K562 (cell line): Measurements from ENCODE around the gene STAM2. TPM values are rescaled to one million over a fixed set of nuclear protein-coding genes. Genes with fewer than 3 reads are reported as not detected.

Source experiments
- ATAC-seq: fragments of 200-7000 bp; cut with Tn5 transposase; 3 replicates; pipeline ENCODE4 v1.9.1; 2020; ENCODE audit warnings: moderate library complexity
- BruUV-seq: library from RNA; stranded (reverse); fragments of 400-500 nt; replicated peaks from 2 replicates; lab custom pipeline; 2021; lab: Mats Ljungman, UMichigan
- CTCF ChIA-PET: fragments of 300-600 bp; formaldehyde crosslinking; extraction: SDS; loops from one replicate; lab custom pipeline; 2021; ENCODE audit warnings: low intra/inter-chr PET ratio; lab: Yijun Ruan, JAX
- POLR2A ChIA-PET: fragments of 300-600, 350-650 bp; sonication (Branson Sonifier 250); formaldehyde crosslinking; extraction: SDS; loops from one replicate; lab custom pipeline; 2021; ENCODE audit warnings: antibody characterized with exemption, inconsistent platforms; lab: Yijun Ruan, JAX
- DNase-seq, 4 experiments: peaks; one replicate each; pipeline versions ENCODE4 v3.0.0 to v3.0.0-alpha.2; 2011 to 2018; ENCODE audit warnings: low spot score in 3 of 4, mixed read lengths in 3 of 4; ENCODE audit errors: extremely low read depth in 1 of 4
- FAIRE-seq: peaks from 2 replicates; lab custom pipeline; 2011; peaks lifted over from hg19 to GRCh38; lab: Jason Lieb, UNC
- H2AFZ ChIP-seq: 2 replicates; pipeline ENCODE4 v1.6.0; 2011; ENCODE audit warnings: low read depth, low read length, control low read depth, inconsistent platforms
- H3K27ac ChIP-seq: fragments of 200-600 bp; 3 replicates; pipeline ENCODE4 v1.8.0; 2011; ENCODE audit warnings: low read depth, mild to moderate bottlenecking, control low read depth, inconsistent platforms, low read length, moderate library complexity, mixed read lengths; ENCODE audit errors: extremely low read depth
- H3K27me3 ChIP-seq, 2 experiments: fragments of 300-600 bp in 1 of 2; 2 replicates in 1 of 2; 3 replicates in 1 of 2; pipeline versions ENCODE4 v1.6.0 to v1.8.0; 2011; ENCODE audit warnings: inconsistent platforms in 2 of 2, low read length in 2 of 2, mild to moderate bottlenecking in 1 of 2, mixed read lengths in 1 of 2, moderate library complexity in 1 of 2; ENCODE audit not compliant: control insufficient read depth in 2 of 2, insufficient read depth in 2 of 2
- H3K36me3 ChIP-seq: fragments of 300-600 bp; 3 replicates; pipeline ENCODE4 v1.8.0; 2011; ENCODE audit warnings: mild to moderate bottlenecking, low read length, inconsistent platforms; ENCODE audit not compliant: control insufficient read depth, insufficient read depth
- H3K4me1 ChIP-seq, 2 experiments: fragments of 200-600 bp in 1 of 2; replicated peaks in 1 of 2; 2 replicates in 1 of 2; 3 replicates in 1 of 2; pipeline versions ENCODE4 v1.5.1 to v1.8.0; 2011; ENCODE audit warnings: inconsistent platforms in 2 of 2, low read length in 2 of 2, mild to moderate bottlenecking in 1 of 2, mixed read lengths in 1 of 2, moderate library complexity in 1 of 2; ENCODE audit not compliant: control insufficient read depth in 2 of 2, insufficient read depth in 2 of 2
- H3K4me2 ChIP-seq: 2 replicates; pipeline ENCODE4 v1.6.1; 2011; ENCODE audit warnings: low read length, control low read depth, inconsistent platforms, mixed read lengths; ENCODE audit not compliant: insufficient read depth
- H3K4me3 ChIP-seq: fragments of 200-600 bp; sonication (generic), shearing (Covaris generic); 2 replicates; pipeline ENCODE4 v1.5.1; 2016; ENCODE audit warnings: control low read depth, inconsistent platforms
- H3K79me2 ChIP-seq: fragments of 200-600 bp; 3 replicates; pipeline ENCODE4 v1.8.0; 2011; ENCODE audit warnings: low read length, inconsistent platforms; ENCODE audit not compliant: control insufficient read depth, insufficient read depth
- H3K9ac ChIP-seq, 2 experiments: 2 replicates each; pipeline versions ENCODE4 v1.6.0 to v1.6.1; 2011; ENCODE audit warnings: low read depth in 2 of 2, low read length in 2 of 2, control low read depth in 1 of 2, inconsistent platforms in 1 of 2, mild to moderate bottlenecking in 1 of 2, mixed read lengths in 1 of 2; ENCODE audit not compliant: insufficient read depth in 1 of 2
- H3K9me1 ChIP-seq: one replicate; pipeline ENCODE4 v1.6.0; 2011; ENCODE audit warnings: inconsistent platforms, mild to moderate bottlenecking, low read length, moderate library complexity; ENCODE audit not compliant: control insufficient read depth, insufficient read depth
- H3K9me3 ChIP-seq: replicated peaks from 2 replicates; pipeline ENCODE4 v1.5.1; 2011; ENCODE audit warnings: low read depth, low read length, inconsistent platforms; ENCODE audit not compliant: control insufficient read depth, insufficient read depth
- H4K20me1 ChIP-seq: replicated peaks from 2 replicates; pipeline ENCODE4 v1.6.1; 2011; ENCODE audit warnings: low read length, inconsistent platforms, mixed read lengths; ENCODE audit not compliant: control insufficient read depth, insufficient read depth
- CREM ChIP-seq: IDR thresholded peaks from 2 replicates; pipeline ENCODE4 v1.6.1; 2014; ENCODE audit warnings: antibody characterized with exemption, low read depth
- FOS ChIP-seq: IDR thresholded peaks from 3 replicates; pipeline ENCODE4 v1.6.1; 2011; ENCODE audit not compliant: insufficient read length; ENCODE audit errors: extremely low read depth
- FOXK1 ChIP-seq: sonication (generic); formaldehyde crosslinking; IDR thresholded peaks from 2 replicates; pipeline ENCODE4 v1.8.0; 2022; ENCODE audit warnings: missing genetic modification reagents, mild to moderate bottlenecking, borderline replicate concordance
- GTF2A2 ChIP-seq: IDR thresholded peaks from 2 replicates; pipeline ENCODE4 v1.6.1; 2016; ENCODE audit warnings: mild to moderate bottlenecking, missing genetic modification characterization, missing compliant biosample characterization
- GTF2E2 ChIP-seq: fragments of 200-800 bp; sonication (Bioruptor generic); IDR thresholded peaks from 2 replicates; pipeline ENCODE4 v1.6.1; 2016; ENCODE audit warnings: missing genetic modification characterization, missing compliant biosample characterization
- HEY1 ChIP-seq: fragments of 250-450 bp; sonication (Bioruptor Pico); IDR thresholded peaks from 2 replicates; pipeline ENCODE4 v1.5.0; 2020; ENCODE audit warnings: mild to moderate bottlenecking, moderate library complexity, borderline replicate concordance
- KDM1A ChIP-seq, 2 experiments: fragments of 450-650 bp; IDR thresholded peaks; 2 replicates each; pipeline ENCODE4 v1.6.1; 2016; ENCODE audit warnings: mild to moderate bottlenecking in 2 of 2
- MTF1 ChIP-seq: fragments of 250-450 bp; sonication (Bioruptor Pico); IDR thresholded peaks from 2 replicates; pipeline ENCODE4 v1.9.0; 2021; ENCODE audit warnings: moderate library complexity, mild to moderate bottlenecking, inconsistent platforms, borderline replicate concordance
- RBFOX2 ChIP-seq: fragments of 200-400 bp; formaldehyde crosslinking; IDR thresholded peaks from 2 replicates; pipeline ENCODE4 v1.6.1; 2017; ENCODE audit warnings: low read depth, mild to moderate bottlenecking, low read length, moderate library complexity
- RBM39 ChIP-seq: fragments of 200-400 bp; formaldehyde crosslinking; optimal IDR thresholded peaks from 2 replicates; pipeline ENCODE3; 2018; ENCODE audit warnings: low read depth, low read length
- ZKSCAN8 ChIP-seq: fragments of 200-800 bp; sonication (Bioruptor generic); IDR thresholded peaks from 2 replicates; pipeline ENCODE4 v1.6.1; 2016; ENCODE audit warnings: missing genetic modification characterization, missing compliant biosample characterization
- ZNF121 ChIP-seq: sonication (generic); formaldehyde crosslinking; conservative IDR thresholded peaks from 2 replicates; pipeline ENCODE4 v1.8.0; 2022; ENCODE audit warnings: missing genetic modification reagents
- ZNF217 ChIP-seq: sonication (generic); formaldehyde crosslinking; IDR thresholded peaks from 2 replicates; pipeline ENCODE4 v1.8.0; 2022; ENCODE audit warnings: mild to moderate bottlenecking, missing genetic modification reagents
- ZNF583 ChIP-seq: fragments of 250-450 bp; sonication (Bioruptor Pico); IDR thresholded peaks from 2 replicates; pipeline ENCODE4 v1.4.0; 2020
- WGBS: fragments of 100-300 bp; shearing (Covaris generic); methylation state at CpG from one replicate; pipeline ENCODE4 v1.1.6; 2016; ENCODE audit warnings: low coverage, mixed read lengths; ENCODE audit not compliant: insufficient coverage; ENCODE audit errors: missing lambda C conversion rate; 5-methylcytosine and 5-hydroxymethylcytosine counted together
- in situ Hi-C: fragments of 300-500 bp; cut with MboI; formaldehyde crosslinking; loops from 4 replicates; pipeline ENCODE4 v1.15.0; 2018; ENCODE audit warnings: inconsistent platforms, mixed read lengths
- intact Hi-C: fragments of 100-400 bp; cut with micrococcal nuclease; formaldehyde crosslinking; loops from 2 replicates; pipeline ENCODE4 v1.14.2; 2022
- polyA plus RNA-seq, 8 experiments: library from polyadenylated mRNA; depleted of rRNA in 4 of 8; stranded (reverse) in 5 of 8; unstranded in 3 of 8; fragments of >200 nt; fragmentation: Nextera tagmentation in 2 of 8; fragmentation: Illumina TruSeq in 1 of 8; extraction: Ambion mirVana in 2 of 8; extraction: Trizol in 1 of 8; gene quantifications; 2 replicates each; pipeline versions ENCODE4 v1.2.1 to v1.2.3, GENCODE V29; 2011 to 2014; ENCODE audit warnings: inconsistent platforms in 1 of 8, missing spikeins in 1 of 8
- total RNA-seq, 7 experiments: library from RNA; depleted of rRNA in 6 of 7; stranded (reverse); fragments of >200 nt in 6 of 7; fragmentation: Illumina TruSeq in 2 of 7; extraction: Trizol in 2 of 7; gene quantifications; 2 replicates each; pipeline versions ENCODE4 v1.2.1 to v1.2.3, GENCODE V29; 2011 to 2021; ENCODE audit warnings: low replicate concordance in 1 of 7
- TF ChIP-seq, protein P1 (sequence below): fragments of 250-450 bp; sonication (Bioruptor Pico); IDR thresholded peaks from 2 replicates; pipeline ENCODE4 v1.5.0; 2021
- TF ChIP-seq, protein P2 (sequence below): fragments of 250-450 bp; sonication (Bioruptor Pico); IDR thresholded peaks from 2 replicates; pipeline ENCODE4 v1.8.0; 2022; ENCODE audit warnings: inconsistent platforms

STAM2 gene
- total and polyA plus RNA-seq, 9 of the 15 experiments (the other 6 are each of a cell fraction or from before 2014, with no cell fraction given) = 4.5 to 13.9 (median 8.7) TPM

DNA sequence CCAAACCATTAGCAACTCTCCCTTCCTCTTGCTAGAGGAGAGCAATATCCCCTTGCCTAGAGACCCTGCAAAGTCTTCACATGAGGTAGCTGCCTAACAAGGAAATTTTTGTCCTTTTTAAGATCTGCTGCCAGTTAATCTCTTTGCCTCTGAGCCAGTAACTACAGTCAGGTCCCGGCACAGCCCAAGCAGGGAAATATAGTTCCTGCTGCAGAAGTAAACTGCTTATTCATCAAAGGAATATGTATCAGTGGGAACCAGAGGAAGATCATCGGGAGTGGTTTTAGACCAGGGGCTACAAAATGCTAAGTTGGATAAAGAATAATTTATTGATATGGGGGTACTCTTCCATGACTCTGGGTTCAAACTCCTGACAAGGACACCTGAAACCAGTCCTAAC is 107.3 kb downstream of the STAM2 start:
- in situ Hi-C loops = loop anchor here (25.0 kb wide), 1 partner anchor 1444 kb away; no protein-coding TSS in a partner anchor
- H3K9me3 ChIP-seq = no peaks in the 10 kb centered on the region
- no peak for FAIRE-seq
- no peaks in the 10 kb centered on the region for H3K79me2 ChIP-seq
- ATAC-seq = no peak
- no peak overlapping the region for H2AFZ ChIP-seq
- no peak overlapping the region for H3K9ac ChIP-seq
- intact Hi-C loops = no loop called here
- H3K27ac ChIP-seq = no peak overlapping the region
- H3K4me1 ChIP-seq = no peaks in the 10 kb centered on the region
- no peaks in the 10 kb centered on the region for H4K20me1 ChIP-seq
- POLR2A ChIA-PET = no interaction called here
- TF ChIP-seq ZNF217 = no peak
- no peak for TF ChIP-seq MTF1 (CRISPR knock-in tag)
- TF ChIP-seq ZKSCAN8 (CRISPR knock-in tag) = no peak
- no peak for TF ChIP-seq KDM1A (IDR thresholded peaks at IDR 0.05)
- no peak for TF ChIP-seq RBM39
- TF ChIP-seq FOS = no peak
- no peak for TF ChIP-seq GTF2A2 (tag)
- TF ChIP-seq FOXK1 = no peak
- TF ChIP-seq ZNF121 (CRISPR knock-in tag) = no peak
- no peak for TF ChIP-seq HEY1 (CRISPR knock-in tag)
- TF ChIP-seq, protein P1, sequence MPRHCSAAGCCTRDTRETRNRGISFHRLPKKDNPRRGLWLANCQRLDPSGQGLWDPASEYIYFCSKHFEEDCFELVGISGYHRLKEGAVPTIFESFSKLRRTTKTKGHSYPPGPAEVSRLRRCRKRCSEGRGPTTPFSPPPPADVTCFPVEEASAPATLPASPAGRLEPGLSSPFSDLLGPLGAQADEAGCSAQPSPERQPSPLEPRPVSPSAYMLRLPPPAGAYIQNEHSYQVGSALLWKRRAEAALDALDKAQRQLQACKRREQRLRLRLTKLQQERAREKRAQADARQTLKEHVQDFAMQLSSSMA (CRISPR knock-in tag) = no peak
- TF ChIP-seq ZNF583 (CRISPR knock-in tag) = no peak
- no peak for TF ChIP-seq CREM
- no peak for TF ChIP-seq GTF2E2
- no peak for TF ChIP-seq RBFOX2
- TF ChIP-seq, protein P2, sequence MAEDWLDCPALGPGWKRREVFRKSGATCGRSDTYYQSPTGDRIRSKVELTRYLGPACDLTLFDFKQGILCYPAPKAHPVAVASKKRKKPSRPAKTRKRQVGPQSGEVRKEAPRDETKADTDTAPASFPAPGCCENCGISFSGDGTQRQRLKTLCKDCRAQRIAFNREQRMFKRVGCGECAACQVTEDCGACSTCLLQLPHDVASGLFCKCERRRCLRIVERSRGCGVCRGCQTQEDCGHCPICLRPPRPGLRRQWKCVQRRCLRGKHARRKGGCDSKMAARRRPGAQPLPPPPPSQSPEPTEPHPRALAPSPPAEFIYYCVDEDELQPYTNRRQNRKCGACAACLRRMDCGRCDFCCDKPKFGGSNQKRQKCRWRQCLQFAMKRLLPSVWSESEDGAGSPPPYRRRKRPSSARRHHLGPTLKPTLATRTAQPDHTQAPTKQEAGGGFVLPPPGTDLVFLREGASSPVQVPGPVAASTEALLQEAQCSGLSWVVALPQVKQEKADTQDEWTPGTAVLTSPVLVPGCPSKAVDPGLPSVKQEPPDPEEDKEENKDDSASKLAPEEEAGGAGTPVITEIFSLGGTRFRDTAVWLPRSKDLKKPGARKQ = no peak
- H3K4me2 ChIP-seq = no peak overlapping the region
- H3K9me1 ChIP-seq = no peaks in the 10 kb centered on the region
- no TSS peak for BruUV-seq
- no peak for DNase-seq
- peaks cover 3 to 5% of the 10 kb centered on the region in 2 experiments; a peak in 2 of 5 replicates for H3K27me3 ChIP-seq
- CTCF ChIA-PET = no interaction called here
- no peak overlapping the region for H3K4me3 ChIP-seq
- WGBS = 2% methylated on average over 2 of the region's 2 CpGs
- H3K36me3 ChIP-seq = no peaks in the 10 kb centered on the region
